Measurements from ENCODE around the gene GRIN2D. TPM values are rescaled to one million over a fixed set of nuclear protein-coding genes. Genes with fewer than 3 reads are reported as not detected.

GRIN2D gene
- polyA plus RNA-seq, 1 of the 3 experiments (the other 2 are of a cell fraction) = 0.92 TPM

DNA sequence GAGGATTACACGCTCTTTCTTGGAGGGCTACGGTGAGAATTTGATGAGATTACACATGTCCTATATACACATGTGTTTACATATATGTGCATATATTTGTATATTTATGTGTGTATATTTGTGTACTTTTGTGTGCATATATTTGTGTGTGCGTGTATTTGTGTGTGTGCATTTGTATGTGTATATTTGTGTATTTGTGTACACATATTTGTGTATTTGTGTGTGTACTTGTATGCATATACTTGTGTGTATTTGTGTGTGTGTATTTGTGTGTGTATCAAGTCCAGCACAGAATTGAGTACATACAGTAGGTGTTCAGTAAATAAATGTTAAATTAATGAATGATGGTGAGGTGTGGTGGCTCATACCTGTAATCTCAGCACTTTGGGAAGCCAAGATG is 31.6 kb upstream of the GRIN2D start:
- Histone ChIP-seq H2AFZ (ENCODE audit: low read depth) (no peak overlapping the region), H3K9me3 (no peaks in the 10 kb centered on the region), H3K4me2 (no peak overlapping the region), H3K9ac (no peak overlapping the region), H3K79me2 (ENCODE audit: insufficient read depth) (no peaks in the 10 kb centered on the region), H3K36me3 (replicated peaks in 1 of 2; ENCODE audit: control insufficient read depth in 1 of 2, insufficient read depth in 2 of 2, low read length in 1 of 2) (no peaks in the 10 kb centered on the region), H3K9me2 (no peaks in the 10 kb centered on the region), H3K4me3 (ENCODE audit: low read depth in 2 of 2, low read length in 1 of 2) (no peak overlapping the region), H3F3A (replicated peaks; ENCODE audit: insufficient read depth) (no peaks in the 10 kb centered on the region), H3K27me3 (ENCODE audit: insufficient read depth) (no peaks in the 10 kb centered on the region), H4K20me1 (ENCODE audit: insufficient read depth) (no peaks in the 10 kb centered on the region), H3K27ac (ENCODE audit: low read depth in 2 of 2, low read length in 1 of 2) (no peak overlapping the region), H3K4me1 (ENCODE audit: control insufficient read depth in 1 of 2, insufficient read depth in 2 of 2, low read depth in 1 of 2, low read length in 1 of 2) (peaks cover 4 to 8% of the 10 kb centered on the region in 2 experiments; a peak in 1 of 4 replicates)
- WGBS (ENCODE audit: low lambda C conversion rate) = 90% methylated on average over 3 of the region's 3 CpGs
- POLR2A ChIA-PET = interaction anchor here (1.6 kb wide), 1 partner anchor 83 kb away, joined by 5 read pairs; no protein-coding TSS in a partner anchor
- no peak for DNase-seq
- no peak for TF ChIP-seq NFIC (IDR thresholded peaks at IDR 0.05; ENCODE audit: borderline replicate concordance)
- TF ChIP-seq, protein P1, sequence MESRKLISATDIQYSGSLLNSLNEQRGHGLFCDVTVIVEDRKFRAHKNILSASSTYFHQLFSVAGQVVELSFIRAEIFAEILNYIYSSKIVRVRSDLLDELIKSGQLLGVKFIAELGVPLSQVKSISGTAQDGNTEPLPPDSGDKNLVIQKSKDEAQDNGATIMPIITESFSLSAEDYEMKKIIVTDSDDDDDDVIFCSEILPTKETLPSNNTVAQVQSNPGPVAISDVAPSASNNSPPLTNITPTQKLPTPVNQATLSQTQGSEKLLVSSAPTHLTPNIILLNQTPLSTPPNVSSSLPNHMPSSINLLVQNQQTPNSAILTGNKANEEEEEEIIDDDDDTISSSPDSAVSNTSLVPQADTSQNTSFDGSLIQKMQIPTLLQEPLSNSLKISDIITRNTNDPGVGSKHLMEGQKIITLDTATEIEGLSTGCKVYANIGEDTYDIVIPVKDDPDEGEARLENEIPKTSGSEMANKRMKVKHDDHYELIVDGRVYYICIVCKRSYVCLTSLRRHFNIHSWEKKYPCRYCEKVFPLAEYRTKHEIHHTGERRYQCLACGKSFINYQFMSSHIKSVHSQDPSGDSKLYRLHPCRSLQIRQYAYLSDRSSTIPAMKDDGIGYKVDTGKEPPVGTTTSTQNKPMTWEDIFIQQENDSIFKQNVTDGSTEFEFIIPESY (IDR thresholded peaks at IDR 0.05; ENCODE audit: borderline replicate concordance, low read depth) = no peak
- TF ChIP-seq, protein P2, sequence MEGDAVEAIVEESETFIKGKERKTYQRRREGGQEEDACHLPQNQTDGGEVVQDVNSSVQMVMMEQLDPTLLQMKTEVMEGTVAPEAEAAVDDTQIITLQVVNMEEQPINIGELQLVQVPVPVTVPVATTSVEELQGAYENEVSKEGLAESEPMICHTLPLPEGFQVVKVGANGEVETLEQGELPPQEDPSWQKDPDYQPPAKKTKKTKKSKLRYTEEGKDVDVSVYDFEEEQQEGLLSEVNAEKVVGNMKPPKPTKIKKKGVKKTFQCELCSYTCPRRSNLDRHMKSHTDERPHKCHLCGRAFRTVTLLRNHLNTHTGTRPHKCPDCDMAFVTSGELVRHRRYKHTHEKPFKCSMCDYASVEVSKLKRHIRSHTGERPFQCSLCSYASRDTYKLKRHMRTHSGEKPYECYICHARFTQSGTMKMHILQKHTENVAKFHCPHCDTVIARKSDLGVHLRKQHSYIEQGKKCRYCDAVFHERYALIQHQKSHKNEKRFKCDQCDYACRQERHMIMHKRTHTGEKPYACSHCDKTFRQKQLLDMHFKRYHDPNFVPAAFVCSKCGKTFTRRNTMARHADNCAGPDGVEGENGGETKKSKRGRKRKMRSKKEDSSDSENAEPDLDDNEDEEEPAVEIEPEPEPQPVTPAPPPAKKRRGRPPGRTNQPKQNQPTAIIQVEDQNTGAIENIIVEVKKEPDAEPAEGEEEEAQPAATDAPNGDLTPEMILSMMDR (IDR thresholded peaks at IDR 0.05) = no peak
- no peak for TF ChIP-seq RFX5 (IDR thresholded peaks at IDR 0.05; ENCODE audit: low read length)
- no peak for TF ChIP-seq RAD21 (IDR thresholded peaks at IDR 0.05; ENCODE audit: low read length)
- no peak for TF ChIP-seq MEF2A (IDR thresholded peaks at IDR 0.05; ENCODE audit: borderline replicate concordance, low read depth)
- no peak for TF ChIP-seq MXI1 (IDR thresholded peaks at IDR 0.05; ENCODE audit: low read depth, low read length)
- TF ChIP-seq TEAD4 (IDR thresholded peaks at IDR 0.05; ENCODE audit: borderline replicate concordance, insufficient read depth) = no peak
- no peak for TF ChIP-seq SMC3 (IDR thresholded peaks at IDR 0.05; ENCODE audit: low read depth, low read length)
- TF ChIP-seq CHD2 (IDR thresholded peaks at IDR 0.05; ENCODE audit: low read length, partially characterized antibody) = no peak
- TF ChIP-seq YY1 (IDR thresholded peaks at IDR 0.05; ENCODE audit: low read depth) = no peak
- TF ChIP-seq TCF12 (IDR thresholded peaks at IDR 0.05) = no peak
- TF ChIP-seq FOXM1 (IDR thresholded peaks at IDR 0.05; ENCODE audit: low read depth) = no peak
- TF ChIP-seq GATA2 (CRISPR knock-in tag; IDR thresholded peaks at IDR 0.05) = no peak
- TF ChIP-seq SIN3A (IDR thresholded peaks at IDR 0.05; ENCODE audit: borderline replicate concordance, low read depth, low read length) = no peak
- no peak for TF ChIP-seq NRF1 (IDR thresholded peaks at IDR 0.05; ENCODE audit: low read depth, low read length)
- no peak for TF ChIP-seq ELF1 (IDR thresholded peaks at IDR 0.05)
- no peak for TF ChIP-seq POLR2AphosphoS5 (IDR thresholded peaks at IDR 0.05; ENCODE audit: low read depth, low read length)
- TF ChIP-seq, protein P3, sequence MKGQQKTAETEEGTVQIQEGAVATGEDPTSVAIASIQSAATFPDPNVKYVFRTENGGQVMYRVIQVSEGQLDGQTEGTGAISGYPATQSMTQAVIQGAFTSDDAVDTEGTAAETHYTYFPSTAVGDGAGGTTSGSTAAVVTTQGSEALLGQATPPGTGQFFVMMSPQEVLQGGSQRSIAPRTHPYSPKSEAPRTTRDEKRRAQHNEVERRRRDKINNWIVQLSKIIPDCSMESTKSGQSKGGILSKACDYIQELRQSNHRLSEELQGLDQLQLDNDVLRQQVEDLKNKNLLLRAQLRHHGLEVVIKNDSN (IDR thresholded peaks at IDR 0.05; ENCODE audit: borderline replicate concordance, low read depth) = no peak
- CTCF ChIA-PET = interaction anchor here (3.4 kb wide), 1 partner anchor 29 kb away, joined by 14 read pairs; the partner anchor contains the start of gene KDELR1
